IMR-90 (cell line): Measurements from ENCODE around the gene THSD7B. TPM values are rescaled to one million over a fixed set of nuclear protein-coding genes. Genes with fewer than 3 reads are reported as not detected.

ENCODE experiments used
- ATAC-seq: fragments of 200-7000 bp; cut with Tn5 transposase; 2 replicates; pipeline ENCODE4 v1.9.1; 2020; ENCODE audit warnings: low read depth, mild to moderate bottlenecking, moderate library complexity
- BruUV-seq: library from RNA; stranded (reverse); fragments of 400-500 nt; replicated peaks from 2 replicates; lab custom pipeline; 2021; lab: Mats Ljungman, UMichigan
- CTCF ChIA-PET: fragments of 300-600 bp; formaldehyde crosslinking; extraction: SDS; loops from one replicate; lab custom pipeline; 2021; ENCODE audit warnings: antibody characterized with exemption; lab: Yijun Ruan, JAX
- POLR2A ChIA-PET: fragments of 300-600 bp; sonication (Branson Sonifier 250); formaldehyde crosslinking; loops from one replicate; lab custom pipeline; 2022; ENCODE audit warnings: antibody characterized with exemption; ENCODE audit not compliant: unreplicated experiment; lab: Charles Lee
- DNase-seq: peaks from one replicate; pipeline ENCODE4 v3.0.0; 2013
- H2AFZ ChIP-seq: replicated peaks from 2 replicates; pipeline ENCODE3; 2013; ENCODE audit warnings: low read length, mild to moderate bottlenecking; ENCODE audit not compliant: poor library complexity
- H2AK5ac ChIP-seq: 2 replicates; pipeline ENCODE4 v1.6.1; 2013; ENCODE audit warnings: low read depth, low read length, inconsistent platforms
- H2AK9ac ChIP-seq: replicated peaks from 2 replicates; pipeline ENCODE3; 2013; ENCODE audit warnings: mild to moderate bottlenecking, low read depth, low read length, moderate library complexity; ENCODE audit not compliant: poor library complexity
- H2BK120ac ChIP-seq: 2 replicates; pipeline ENCODE4 v1.6.1; 2013; ENCODE audit warnings: low read depth, low read length, inconsistent platforms
- H2BK15ac ChIP-seq: 3 replicates; pipeline ENCODE4 v1.6.1; 2013; ENCODE audit warnings: low read depth, low read length, inconsistent platforms
- H2BK20ac ChIP-seq: 2 replicates; pipeline ENCODE4 v1.6.1; 2013; ENCODE audit warnings: low read depth, mild to moderate bottlenecking, inconsistent platforms, low read length, moderate library complexity
- H2BK5ac ChIP-seq: 2 replicates; pipeline ENCODE4 v1.6.1; 2013; ENCODE audit warnings: mild to moderate bottlenecking, low read depth, low read length, inconsistent platforms; ENCODE audit not compliant: poor library complexity, severe bottlenecking
- H3K14ac ChIP-seq: replicated peaks from 2 replicates; pipeline ENCODE4 v1.6.1; 2013; ENCODE audit warnings: low read depth, low read length, inconsistent platforms
- H3K18ac ChIP-seq: 2 replicates; pipeline ENCODE4 v1.6.1; 2013; ENCODE audit warnings: low read depth, low read length, control low read depth
- H3K23ac ChIP-seq: 2 replicates; pipeline ENCODE4 v1.6.1; 2013; ENCODE audit warnings: low read depth, low read length, inconsistent platforms
- H3K27ac ChIP-seq: 2 replicates; pipeline ENCODE4 v1.5.1; 2013; ENCODE audit warnings: mild to moderate bottlenecking, control low read depth, low read length; ENCODE audit not compliant: insufficient read depth
- H3K27me3 ChIP-seq: 2 replicates; pipeline ENCODE4 v1.6.1; 2013; ENCODE audit warnings: low read length; ENCODE audit not compliant: control insufficient read depth, insufficient read depth
- H3K36me3 ChIP-seq: 2 replicates; pipeline ENCODE4 v1.6.1; 2013; ENCODE audit warnings: low read length, mixed read lengths; ENCODE audit not compliant: control insufficient read depth, insufficient read depth
- H3K4ac ChIP-seq: 2 replicates; pipeline ENCODE4 v1.6.1; 2013; ENCODE audit warnings: low read depth, low read length, inconsistent platforms
- H3K4me1 ChIP-seq: 2 replicates; pipeline ENCODE4 v1.6.1; 2013; ENCODE audit warnings: low read length, mixed read lengths; ENCODE audit not compliant: control insufficient read depth, insufficient read depth
- H3K4me2 ChIP-seq: 2 replicates; pipeline ENCODE4 v1.6.1; 2013; ENCODE audit warnings: low read depth, mild to moderate bottlenecking, control low read depth, low read length, moderate library complexity
- H3K4me3 ChIP-seq: 2 replicates; pipeline ENCODE4 v1.5.1; 2013; ENCODE audit warnings: low read depth, mild to moderate bottlenecking, control low read depth, low read length, moderate library complexity; ENCODE audit not compliant: insufficient read depth
- H3K56ac ChIP-seq: 2 replicates; pipeline ENCODE4 v1.6.1; 2013; ENCODE audit warnings: low read length, inconsistent platforms; ENCODE audit not compliant: insufficient read depth; ENCODE audit errors: extremely low read depth
- H3K79me1 ChIP-seq, 2 experiments: 2 replicates each; pipeline ENCODE4 v1.6.1; 2013; ENCODE audit warnings: low read length in 2 of 2, inconsistent platforms in 1 of 2, low read depth in 1 of 2
- H3K9ac ChIP-seq: 2 replicates; pipeline ENCODE4 v1.6.1; 2013; ENCODE audit warnings: low read depth, low read length, control low read depth
- H3K9me1 ChIP-seq: 2 replicates; pipeline ENCODE4 v1.6.1; 2013; ENCODE audit warnings: low read length, inconsistent platforms; ENCODE audit not compliant: insufficient read depth
- H3K9me3 ChIP-seq: 2 replicates; pipeline ENCODE4 v1.6.1; 2013; ENCODE audit warnings: low read length; ENCODE audit not compliant: control insufficient read depth, insufficient read depth
- H4K20me1 ChIP-seq: 2 replicates; pipeline ENCODE4 v1.6.1; 2013; ENCODE audit warnings: low read length, inconsistent platforms; ENCODE audit not compliant: insufficient read depth
- H4K5ac ChIP-seq: 2 replicates; pipeline ENCODE4 v1.6.1; 2013; ENCODE audit warnings: mild to moderate bottlenecking, low read depth, low read length, control low read depth
- H4K8ac ChIP-seq, 2 experiments: 2 replicates each; pipeline ENCODE4 v1.6.1; 2013; ENCODE audit warnings: low read depth in 2 of 2, low read length in 2 of 2, control low read depth in 1 of 2, inconsistent platforms in 1 of 2
- H4K91ac ChIP-seq: 2 replicates; pipeline ENCODE4 v1.6.1; 2013; ENCODE audit warnings: low read depth, low read length, inconsistent platforms; ENCODE audit not compliant: insufficient read depth
- BHLHE40 ChIP-seq: fragments of 150-350 bp; IDR thresholded peaks from 2 replicates; pipeline ENCODE4 v1.6.1; 2016; ENCODE audit warnings: mild to moderate bottlenecking, low read depth, low read length
- CEBPB ChIP-seq: IDR thresholded peaks from 2 replicates; pipeline ENCODE4 v1.6.1; 2012; ENCODE audit warnings: low read depth, low read length, improper control_type of control experiment
- CHD1 ChIP-seq: IDR thresholded peaks from 2 replicates; pipeline ENCODE4 v1.6.1; 2012; ENCODE audit warnings: low read depth, low read length, improper control_type of control experiment
- CTCF ChIP-seq: conservative IDR thresholded peaks from 2 replicates; pipeline ENCODE4 v1.5.1; 2012; ENCODE audit warnings: mild to moderate bottlenecking, low read depth, low read length, improper control_type of control experiment
- FOS ChIP-seq: fragments of 150-350 bp; IDR thresholded peaks from 2 replicates; pipeline ENCODE4 v1.6.1; 2016; ENCODE audit warnings: low read depth, low read length
- MAFK ChIP-seq: IDR thresholded peaks from 2 replicates; pipeline ENCODE4 v1.6.1; 2012; ENCODE audit warnings: low read depth, low read length, improper control_type of control experiment
- MAZ ChIP-seq: IDR thresholded peaks from 2 replicates; pipeline ENCODE4 v1.6.1; 2012; ENCODE audit warnings: low read depth, mild to moderate bottlenecking, low read length, improper control_type of control experiment, moderate library complexity, borderline replicate concordance
- MXI1 ChIP-seq: IDR thresholded peaks from 2 replicates; pipeline ENCODE4 v1.6.1; 2012; ENCODE audit warnings: low read depth, mild to moderate bottlenecking, low read length, moderate library complexity, borderline replicate concordance
- NFE2L2 ChIP-seq: fragments of 150-350 bp; IDR thresholded peaks from 2 replicates; pipeline ENCODE4 v1.6.1; 2016; ENCODE audit warnings: low read depth, mild to moderate bottlenecking, low read length
- RAD21 ChIP-seq: IDR thresholded peaks from 2 replicates; pipeline ENCODE4 v1.6.1; 2012; ENCODE audit warnings: low read length, improper control_type of control experiment
- RCOR1 ChIP-seq: IDR thresholded peaks from 2 replicates; pipeline ENCODE4 v1.6.1; 2012; ENCODE audit warnings: mild to moderate bottlenecking, low read length, improper control_type of control experiment; ENCODE audit not compliant: insufficient replicate concordance
- RFX5 ChIP-seq: IDR thresholded peaks from 2 replicates; pipeline ENCODE4 v1.8.0; 2012; ENCODE audit warnings: low read depth, mild to moderate bottlenecking, low read length, moderate library complexity
- SMC3 ChIP-seq: fragments of 150-350 bp; IDR thresholded peaks from 2 replicates; pipeline ENCODE4 v1.6.1; 2016; ENCODE audit warnings: low read depth, mild to moderate bottlenecking, antibody characterized with exemption, low read length, moderate library complexity
- WGBS, 2 experiments: methylation state at CpG; one replicate each; pipeline versions ENCODE4 v1.1.5 to v1.1.7; 2013; ENCODE audit warnings: missing lambda C conversion rate in 2 of 2; ENCODE audit not compliant: insufficient read length in 1 of 2; ENCODE audit errors: extremely low coverage in 2 of 2; 5-methylcytosine and 5-hydroxymethylcytosine counted together
- dilution Hi-C: fragments of 300-500 bp; cut with HindIII; formaldehyde crosslinking; loops from one replicate; pipeline ENCODE4 v1.14.3; 2018; ENCODE audit warnings: low sequenced_read_pairs; ENCODE audit not compliant: unreplicated experiment
- in situ Hi-C: fragments of 300-500 bp; cut with MboI; formaldehyde crosslinking; loops from 3 replicates; pipeline ENCODE4 v1.14.3; 2019; ENCODE audit warnings: low sequenced_read_pairs, inconsistent platforms, mixed read lengths
- intact Hi-C: fragments of 100-400 bp; cut with micrococcal nuclease; formaldehyde crosslinking; loops from 2 replicates; pipeline ENCODE4 v1.10.0; 2022
- polyA plus RNA-seq, 3 experiments: library from polyadenylated mRNA; depleted of rRNA; stranded (reverse); fragments of >200 nt; gene quantifications; 2 replicates each; pipeline ENCODE4 v1.2.3, GENCODE V29; 2012; ENCODE audit warnings: low replicate concordance in 1 of 3
- total RNA-seq: library from RNA; depleted of rRNA; stranded (reverse); fragments of >200 nt; gene quantifications from 2 replicates; pipeline ENCODE4 v1.2.3, GENCODE V29; 2012
- TF ChIP-seq, protein P1 (sequence below): fragments of 150-350 bp; IDR thresholded peaks from 2 replicates; pipeline ENCODE4 v1.6.1; 2017; ENCODE audit warnings: mild to moderate bottlenecking, antibody characterized with exemption, low read length, low read depth

THSD7B gene
- total and polyA plus RNA-seq, 2 of the 4 experiments (the other 2 are of a cell fraction): not detected

GRCh38 chr2:136770384-136770783 lies 5.0 kb downstream of the THSD7B start:
- Histone ChIP-seq H3K4ac (no peak overlapping the region), H2BK120ac (no peak overlapping the region), H2AFZ (no peak overlapping the region), H3K18ac (no peak overlapping the region), H2AK9ac (no peak overlapping the region), H2BK20ac (no peak overlapping the region), H3K9ac (no peak overlapping the region), H3K4me3 (no peak overlapping the region), H3K4me1 (no peaks in the 10 kb centered on the region), H4K91ac (no peak overlapping the region), H4K8ac (no peak overlapping the region), H3K79me1 (no peaks in the 10 kb centered on the region), H3K23ac (no peak overlapping the region), H3K14ac (no peak overlapping the region), H4K20me1 (no peaks in the 10 kb centered on the region), H3K36me3 (no peaks in the 10 kb centered on the region), H3K56ac (no peak overlapping the region), H3K9me1 (no peaks in the 10 kb centered on the region), H2BK5ac (no peak overlapping the region), H2BK15ac (no peak overlapping the region), H4K5ac (no peak overlapping the region), H3K9me3 (peaks cover 2% of the 10 kb centered on the region; the same call in 1 of the 2 replicates), H3K27me3 (no peaks in the 10 kb centered on the region), H3K4me2 (no peak overlapping the region), H2AK5ac (no peak overlapping the region), H3K27ac (no peak overlapping the region)
- no peak for DNase-seq
- WGBS, 2 experiments: no CpG with 5 or more reads among the region's 1 CpG
- in situ Hi-C loops (no loop called here), intact Hi-C loops (no loop called here), dilution Hi-C loops (no loop called here)
- CTCF ChIA-PET: no interaction called here
- no TSS peak for BruUV-seq
- ATAC-seq: no peak
- TF ChIP-seq, protein P1, sequence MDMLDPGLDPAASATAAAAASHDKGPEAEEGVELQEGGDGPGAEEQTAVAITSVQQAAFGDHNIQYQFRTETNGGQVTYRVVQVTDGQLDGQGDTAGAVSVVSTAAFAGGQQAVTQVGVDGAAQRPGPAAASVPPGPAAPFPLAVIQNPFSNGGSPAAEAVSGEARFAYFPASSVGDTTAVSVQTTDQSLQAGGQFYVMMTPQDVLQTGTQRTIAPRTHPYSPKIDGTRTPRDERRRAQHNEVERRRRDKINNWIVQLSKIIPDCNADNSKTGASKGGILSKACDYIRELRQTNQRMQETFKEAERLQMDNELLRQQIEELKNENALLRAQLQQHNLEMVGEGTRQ: no peak
- no peak for TF ChIP-seq RFX5
- no peak for TF ChIP-seq SMC3
- TF ChIP-seq BHLHE40: no peak
- TF ChIP-seq CTCF: no peak
- no peak for TF ChIP-seq CEBPB
- TF ChIP-seq FOS: no peak
- no peak for TF ChIP-seq MAFK
- no peak for TF ChIP-seq MAZ
- no peak for TF ChIP-seq RAD21
- no peak for TF ChIP-seq RCOR1
- no peak for TF ChIP-seq CHD1
- TF ChIP-seq NFE2L2: no peak
- no peak for TF ChIP-seq MXI1
- POLR2A ChIA-PET: no interaction called here
